Activated CD8-positive, alpha-beta T cell treated with anti-CD3 and anti-CD28 coated beads for 36 hours (primary cell): ENCODE measurements around the gene CAPG. TPM values are rescaled to one million over a fixed set of nuclear protein-coding genes. Genes with fewer than 3 reads are reported as not detected.

ENCODE experiments used
- ATAC-seq: fragments of 200-7000 bp; cut with Tn5 transposase; one replicate; pipeline ENCODE4 v1.10.0; 2021; ENCODE audit warnings: mild to moderate bottlenecking, moderate library complexity
- CTCF ChIA-PET: fragments of 350-600 bp; sonication (Branson Sonifier 250); formaldehyde crosslinking; loops from one replicate; lab custom pipeline; 2021; ENCODE audit warnings: antibody characterized with exemption; lab: Charles Lee
- POLR2A ChIA-PET: fragments of 350-600 bp; sonication (Branson Sonifier 250); formaldehyde crosslinking; loops from one replicate; lab custom pipeline; 2021; ENCODE audit warnings: antibody characterized with exemption; lab: Charles Lee
- DNase-seq: peaks from one replicate; pipeline ENCODE4 v3.0.0-alpha.2; 2020
- H3K27ac Mint-ChIP-seq: one replicate; pipeline ENCODE4 v1.8.0; 2021; ENCODE audit warnings: mild to moderate bottlenecking, mixed read lengths
- H3K27me3 Mint-ChIP-seq: one replicate; pipeline ENCODE4 v1.8.0; 2021; ENCODE audit warnings: mixed read lengths
- H3K36me3 Mint-ChIP-seq: one replicate; pipeline ENCODE4 v1.8.0; 2021; ENCODE audit warnings: low read depth, mixed read lengths
- H3K4me1 Mint-ChIP-seq: one replicate; pipeline ENCODE4 v1.8.0; 2021; ENCODE audit warnings: low read depth, mixed read lengths
- H3K4me3 Mint-ChIP-seq: one replicate; pipeline ENCODE4 v1.8.0; 2021; ENCODE audit warnings: mild to moderate bottlenecking, moderate library complexity, mixed read lengths
- H3K9me3 Mint-ChIP-seq: one replicate; pipeline ENCODE4 v1.8.0; 2021; ENCODE audit warnings: mixed read lengths
- intact Hi-C: fragments of 100-400 bp; cut with micrococcal nuclease; formaldehyde crosslinking; loops from one replicate; pipeline ENCODE4 v1.10.0; 2022
- total RNA-seq, 2 experiments: library from RNA; stranded (reverse); gene quantifications; one replicate each; pipeline ENCODE4 v1.2.3, GENCODE V29; 2021
- TF ChIP-seq, protein P1 (sequence below): fragments of 200-600 bp; IDR thresholded peaks from one replicate; pipeline ENCODE4 v1.8.0; 2022; ENCODE audit warnings: antibody characterized with exemption, mild to moderate bottlenecking

CAPG gene
- total RNA-seq, 2 experiments from 2014 or later, result 18.7 to 19.3 TPM

DNA sequence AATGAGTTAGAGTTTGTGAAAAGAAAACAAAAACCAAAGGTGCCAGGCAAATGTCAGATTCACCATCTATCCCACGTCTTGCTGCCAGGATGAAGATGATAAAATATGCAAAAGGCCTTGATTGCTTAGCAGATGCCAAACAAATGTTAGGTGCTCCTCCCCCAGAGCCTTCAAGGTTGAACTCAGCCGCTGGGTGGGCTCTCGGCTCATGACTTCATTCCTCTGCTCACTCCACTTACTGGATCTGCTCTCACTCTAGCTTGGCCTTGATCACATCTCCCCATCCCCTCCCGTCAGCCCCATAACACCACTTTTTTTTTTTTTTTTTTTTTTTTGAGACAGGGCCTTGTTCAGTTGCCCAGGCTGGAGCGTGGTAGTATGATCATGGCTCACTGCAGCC is 46.9 kb upstream of the CAPG start:
- ChIA-PET CTCF (no interaction called here), POLR2A (interaction anchor here (1.5 kb wide), 1 partner anchor 82 kb away, joined by 4 read pairs; the partner anchor contains the start of gene MAT2A)
- ATAC-seq (no peak), DNase-seq (no peak)
- Mint-ChIP-seq H3K4me3 (no peak overlapping the region), H3K4me1 (no peaks in the 10 kb centered on the region), H3K27me3 (no peaks in the 10 kb centered on the region), H3K27ac (no peak overlapping the region), H3K36me3 (no peaks in the 10 kb centered on the region), H3K9me3 (no peaks in the 10 kb centered on the region)
- intact Hi-C loops, result no loop called here
- TF ChIP-seq, protein P1, sequence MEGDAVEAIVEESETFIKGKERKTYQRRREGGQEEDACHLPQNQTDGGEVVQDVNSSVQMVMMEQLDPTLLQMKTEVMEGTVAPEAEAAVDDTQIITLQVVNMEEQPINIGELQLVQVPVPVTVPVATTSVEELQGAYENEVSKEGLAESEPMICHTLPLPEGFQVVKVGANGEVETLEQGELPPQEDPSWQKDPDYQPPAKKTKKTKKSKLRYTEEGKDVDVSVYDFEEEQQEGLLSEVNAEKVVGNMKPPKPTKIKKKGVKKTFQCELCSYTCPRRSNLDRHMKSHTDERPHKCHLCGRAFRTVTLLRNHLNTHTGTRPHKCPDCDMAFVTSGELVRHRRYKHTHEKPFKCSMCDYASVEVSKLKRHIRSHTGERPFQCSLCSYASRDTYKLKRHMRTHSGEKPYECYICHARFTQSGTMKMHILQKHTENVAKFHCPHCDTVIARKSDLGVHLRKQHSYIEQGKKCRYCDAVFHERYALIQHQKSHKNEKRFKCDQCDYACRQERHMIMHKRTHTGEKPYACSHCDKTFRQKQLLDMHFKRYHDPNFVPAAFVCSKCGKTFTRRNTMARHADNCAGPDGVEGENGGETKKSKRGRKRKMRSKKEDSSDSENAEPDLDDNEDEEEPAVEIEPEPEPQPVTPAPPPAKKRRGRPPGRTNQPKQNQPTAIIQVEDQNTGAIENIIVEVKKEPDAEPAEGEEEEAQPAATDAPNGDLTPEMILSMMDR, result no peak

DNA sequence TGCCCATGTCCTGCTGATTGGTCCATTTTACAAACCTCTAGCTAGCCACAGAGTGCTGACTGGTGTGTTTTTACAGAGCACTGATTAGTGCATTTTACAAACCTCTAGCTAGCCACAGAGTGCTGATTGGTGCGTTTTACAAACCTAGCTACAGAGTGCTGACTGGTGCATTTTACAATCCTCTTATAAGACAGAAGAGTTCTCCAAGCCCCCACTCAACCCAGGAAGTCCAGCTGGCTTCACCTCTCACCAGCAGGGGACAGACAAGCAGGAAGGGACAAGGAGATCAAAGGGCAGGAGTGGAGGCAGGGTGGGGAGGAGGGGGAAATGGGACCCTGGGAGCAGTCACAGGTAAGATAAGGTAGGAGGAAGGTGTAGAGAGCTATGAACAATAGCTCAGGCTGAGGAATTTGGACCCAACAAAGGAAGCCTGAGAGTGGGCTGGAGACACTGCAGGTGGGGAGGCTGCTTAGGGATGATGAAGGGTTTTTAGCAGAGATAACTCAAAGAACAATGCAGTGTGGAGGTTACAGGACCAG is 45.5 kb upstream of the CAPG start:
- ATAC-seq (no peak), DNase-seq (no peak)
- intact Hi-C loops, result no loop called here
- CTCF ChIA-PET, result interaction anchor here (0.9 to 1.4 kb wide), 2 partner anchors 14 to 62 kb away, joined by 3 read pairs; no protein-coding TSS in a partner anchor
- TF ChIP-seq, protein P1, result no peak
- H3K4me1 Mint-ChIP-seq, result no peaks in the 10 kb centered on the region
- H3K27me3 Mint-ChIP-seq, result no peaks in the 10 kb centered on the region
- H3K4me3 Mint-ChIP-seq, result no peak overlapping the region
- no peak overlapping the region for H3K27ac Mint-ChIP-seq
- POLR2A ChIA-PET, result no interaction called here
- no peaks in the 10 kb centered on the region for H3K36me3 Mint-ChIP-seq
- no peaks in the 10 kb centered on the region for H3K9me3 Mint-ChIP-seq

DNA sequence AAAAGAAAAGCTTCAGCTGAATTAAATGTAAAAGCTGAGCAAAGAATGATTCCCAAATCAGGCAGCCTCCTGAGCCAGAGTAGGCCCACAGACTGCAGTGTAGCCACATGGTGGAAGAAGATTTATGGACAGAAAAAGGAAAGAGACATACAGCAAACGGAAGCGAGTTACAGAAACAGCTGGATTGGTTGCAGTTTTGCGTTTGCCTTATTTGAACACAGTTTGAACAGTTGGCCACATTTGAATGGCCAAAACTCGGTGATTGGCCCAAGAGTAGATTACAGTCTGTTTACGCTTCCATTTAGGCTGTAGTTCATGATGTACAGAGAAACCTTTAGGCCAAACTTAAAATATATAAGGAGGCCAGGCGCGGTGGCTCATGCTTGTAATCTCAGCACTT is 43.4 kb upstream of the CAPG start:
- H3K4me1 Mint-ChIP-seq, result no peaks in the 10 kb centered on the region
- POLR2A ChIA-PET, result interaction anchor here (0.6 kb wide), 1 partner anchor 86 kb away, joined by 3 read pairs; the partner anchor contains the start of gene MAT2A
- H3K36me3 Mint-ChIP-seq, result no peaks in the 10 kb centered on the region
- H3K27me3 Mint-ChIP-seq, result no peaks in the 10 kb centered on the region
- no peak overlapping the region for H3K27ac Mint-ChIP-seq
- H3K9me3 Mint-ChIP-seq, result no peaks in the 10 kb centered on the region
- TF ChIP-seq, protein P1, result no peak
- intact Hi-C loops, result no loop called here
- CTCF ChIA-PET, result no interaction called here
- ATAC-seq, result no peak
- H3K4me3 Mint-ChIP-seq, result no peak overlapping the region
- no peak for DNase-seq

DNA sequence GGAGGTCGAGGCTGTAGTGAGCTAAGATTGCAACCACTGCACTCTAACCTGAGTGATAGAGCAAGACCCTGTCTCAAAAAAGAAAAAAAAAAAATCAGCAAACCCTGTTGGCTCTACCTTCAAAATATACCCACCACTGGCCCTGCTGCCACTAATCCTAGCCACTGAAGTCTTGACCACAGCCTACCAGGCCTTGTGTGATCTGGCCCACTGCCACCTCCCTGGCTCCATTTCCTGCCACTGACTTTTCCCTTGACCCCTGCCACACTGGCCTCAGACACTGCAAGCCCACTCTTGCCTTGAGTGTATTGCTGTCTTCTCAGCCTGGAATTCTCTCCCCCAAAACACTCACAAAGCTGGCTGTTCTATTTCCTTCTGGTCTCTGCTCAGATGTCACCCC is 42.1 kb upstream of the CAPG start:
- H3K9me3 Mint-ChIP-seq, result no peaks in the 10 kb centered on the region
- ATAC-seq (no peak), DNase-seq (no peak)
- POLR2A ChIA-PET, result interaction anchor here (0.6 to 1.5 kb wide), 2 partner anchors 14 to 98 kb away, joined by 3 to 5 read pairs; no protein-coding TSS in a partner anchor
- TF ChIP-seq, protein P1, result no peak
- H3K36me3 Mint-ChIP-seq, result no peaks in the 10 kb centered on the region
- no peak overlapping the region for H3K27ac Mint-ChIP-seq
- no peaks in the 10 kb centered on the region for H3K4me1 Mint-ChIP-seq
- intact Hi-C loops, result no loop called here
- H3K4me3 Mint-ChIP-seq, result no peak overlapping the region
- CTCF ChIA-PET, result interaction anchor here (1.0 kb wide), 1 partner anchor 10 kb away, joined by 3 read pairs; no protein-coding TSS in a partner anchor
- no peaks in the 10 kb centered on the region for H3K27me3 Mint-ChIP-seq

DNA sequence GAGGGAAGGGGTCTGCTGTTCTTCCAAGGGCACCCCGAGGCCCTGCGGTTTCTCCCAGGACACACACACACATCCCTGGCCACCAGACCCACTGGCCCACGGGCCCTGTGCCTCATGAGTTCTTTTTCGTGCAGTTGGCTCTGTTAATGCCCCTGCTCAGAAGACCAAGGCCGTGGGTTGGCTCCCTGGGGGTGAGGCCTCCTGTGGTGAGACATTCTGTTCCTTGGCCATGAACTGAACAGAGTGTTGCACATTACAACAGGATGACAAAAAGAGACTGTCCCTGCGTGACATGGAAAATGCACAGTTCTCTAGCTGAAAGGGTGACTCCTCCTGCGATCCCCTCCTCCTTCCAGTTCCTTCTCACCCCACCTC is 39.0 kb upstream of the CAPG start:
- Mint-ChIP-seq H3K4me3 (no peak overlapping the region), H3K27me3 (no peaks in the 10 kb centered on the region), H3K4me1 (no peaks in the 10 kb centered on the region), H3K36me3 (no peaks in the 10 kb centered on the region), H3K9me3 (no peaks in the 10 kb centered on the region), H3K27ac (no peak overlapping the region)
- CTCF ChIA-PET, result interaction anchor here (0.6 kb wide), 1 partner anchor 29 kb away, joined by 3 read pairs; no protein-coding TSS in a partner anchor
- TF ChIP-seq, protein P1, result no peak
- POLR2A ChIA-PET, result interaction anchor here (0.8 to 1.0 kb wide), 2 partner anchors 21 to 90 kb away, joined by 3 read pairs; partner anchors contain the start of gene MAT2A
- intact Hi-C loops, result no loop called here
- DNase-seq (no peak), ATAC-seq (no peak)
